ENCODE measurements around the gene STING1.
"Not testable (repeated sequence)": the region's sequence is repeated elsewhere in the genome, so short reads cannot be mapped to it uniquely, and the experiment has no call there.

The STING1 gene

DNA sequence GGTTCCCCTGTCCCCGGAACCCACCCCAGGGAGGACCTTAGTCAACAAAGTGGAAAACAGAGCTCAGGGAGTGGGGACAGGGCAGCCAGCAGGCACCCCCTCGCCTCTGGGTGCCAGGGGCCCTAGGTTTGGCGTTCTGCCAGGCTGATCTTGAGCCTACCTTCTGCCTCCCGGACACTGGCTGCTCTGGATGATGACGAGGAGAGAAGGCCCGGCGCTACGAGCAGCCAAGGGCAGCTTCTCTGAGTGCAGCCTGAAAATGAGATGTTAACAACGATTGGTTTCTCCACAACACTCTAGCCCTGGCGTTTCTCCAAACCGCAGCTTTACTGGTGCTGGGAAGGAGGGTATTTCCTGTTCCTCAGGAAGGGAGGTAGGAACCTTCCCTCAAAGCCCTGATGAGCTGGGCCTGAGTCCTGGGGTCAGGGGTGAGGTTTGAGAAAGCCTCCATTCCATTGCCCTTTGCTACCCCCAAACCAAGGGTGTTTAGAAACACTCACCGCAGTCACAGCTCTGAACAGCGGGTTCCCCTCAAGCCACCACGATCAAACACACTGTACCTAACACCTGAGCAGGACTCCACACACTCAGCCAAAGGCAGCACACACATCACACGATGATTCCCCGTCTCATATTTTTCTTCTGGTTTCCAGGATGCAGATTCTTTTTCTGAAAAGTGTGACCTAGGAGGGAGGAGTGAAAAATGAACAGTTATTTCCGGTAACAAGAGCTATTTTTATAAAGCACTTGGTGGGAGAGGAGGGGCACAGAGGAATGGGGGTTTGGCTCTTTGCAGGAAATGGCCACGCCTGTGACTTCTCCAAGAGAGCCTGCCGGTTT, at the start of gene STING1:
Gene STING1, minus strand, starts transcription at position 709 of the 840 bp plus-strand sequence. CDS start 1,054 bp downstream, outside the sequence.
- peak; percentile 46 for DNase-seq (ENCODE audit: low read depth)

DNA sequence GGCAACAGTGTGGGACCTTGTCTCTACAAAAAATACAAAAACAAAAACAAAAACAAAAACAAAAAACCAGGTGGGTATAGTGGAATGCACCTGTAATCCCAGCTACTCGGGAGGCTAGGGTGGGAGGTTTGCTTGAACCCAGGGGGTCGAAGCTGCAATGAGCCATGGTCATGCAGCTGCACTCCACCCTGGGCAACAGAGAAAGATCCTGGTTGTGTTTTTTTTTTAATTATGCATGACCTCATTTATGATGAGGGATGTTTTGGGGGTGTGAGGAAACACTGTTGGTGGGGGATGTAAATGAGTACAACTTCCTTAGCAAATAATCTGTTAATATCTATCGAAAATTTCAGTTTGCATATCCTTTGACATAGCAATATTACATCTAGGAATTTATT, 49.2 kb upstream of the STING1 start:
- DNase-seq (ENCODE audit: low read depth): no peak

DNA sequence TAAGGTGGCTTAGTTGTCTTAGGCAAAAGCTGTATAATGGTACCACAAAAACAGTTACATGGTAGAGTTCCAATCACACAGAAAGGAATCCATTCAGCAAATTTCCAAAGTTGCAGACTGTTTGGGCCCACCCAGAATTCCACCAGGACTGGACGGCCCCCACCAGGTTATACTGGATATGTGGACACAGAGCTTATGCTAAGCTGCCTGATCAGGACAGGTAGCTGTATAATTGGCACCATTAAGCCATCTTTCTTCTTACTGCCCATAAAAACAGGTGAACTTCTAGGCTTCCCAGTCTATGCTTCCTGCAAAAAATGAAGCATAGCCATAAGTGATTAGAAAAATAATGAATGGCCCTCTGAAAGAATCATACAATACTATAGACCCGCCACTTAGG, 47.5 kb upstream of the STING1 start:
- DNase-seq (ENCODE audit: low read depth): not testable (repeated sequence)

DNA sequence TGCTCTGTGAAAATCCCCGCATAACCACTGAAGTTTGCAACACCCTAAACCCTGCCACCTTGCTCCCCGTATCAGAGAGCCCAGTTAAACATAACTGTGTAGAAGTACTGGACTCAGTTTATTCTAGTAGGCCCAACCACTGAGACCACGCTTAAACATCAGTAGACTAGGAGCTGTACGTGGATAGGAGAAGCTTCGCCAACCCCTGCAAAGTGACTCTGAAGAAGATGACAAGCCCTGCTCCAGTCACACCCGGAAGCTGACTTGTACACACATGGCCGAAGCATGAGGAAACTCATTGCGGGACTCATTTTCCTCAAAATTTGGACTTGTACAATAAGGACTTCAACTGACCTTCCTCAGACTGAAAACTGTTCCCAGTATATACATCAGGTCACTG, 46.1 kb upstream of the STING1 start:
- DNase-seq (ENCODE audit: low read depth): not testable (repeated sequence)

DNA sequence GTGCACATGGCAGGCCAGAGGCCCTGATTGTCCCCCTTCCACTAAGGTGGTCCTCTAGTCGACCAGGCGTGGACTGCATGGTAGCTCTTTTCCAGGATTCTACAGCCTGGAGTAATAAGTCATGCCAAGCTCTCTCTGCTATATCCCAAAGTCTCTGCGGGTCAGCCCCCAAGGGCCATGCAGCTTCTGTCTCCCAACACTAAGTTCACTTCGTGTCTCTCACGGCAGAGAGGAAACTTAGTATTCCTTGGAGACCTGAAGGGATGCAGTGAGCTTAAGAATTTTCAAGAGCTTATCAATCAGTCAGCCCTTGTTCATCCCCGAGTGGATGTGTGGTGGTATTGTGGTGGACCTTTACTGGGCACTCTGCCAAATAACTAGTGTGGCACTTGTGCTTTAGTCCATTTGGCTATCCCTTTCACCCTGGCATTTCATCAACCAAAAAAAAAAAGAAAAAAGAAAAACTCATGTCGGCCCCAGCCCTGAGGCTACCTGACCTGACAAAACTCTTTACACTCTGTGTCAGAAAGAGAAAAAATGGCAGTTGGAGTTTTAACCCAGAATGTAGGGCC, 45.4 kb upstream of the STING1 start:
- not testable (repeated sequence) for DNase-seq (ENCODE audit: low read depth)

DNA sequence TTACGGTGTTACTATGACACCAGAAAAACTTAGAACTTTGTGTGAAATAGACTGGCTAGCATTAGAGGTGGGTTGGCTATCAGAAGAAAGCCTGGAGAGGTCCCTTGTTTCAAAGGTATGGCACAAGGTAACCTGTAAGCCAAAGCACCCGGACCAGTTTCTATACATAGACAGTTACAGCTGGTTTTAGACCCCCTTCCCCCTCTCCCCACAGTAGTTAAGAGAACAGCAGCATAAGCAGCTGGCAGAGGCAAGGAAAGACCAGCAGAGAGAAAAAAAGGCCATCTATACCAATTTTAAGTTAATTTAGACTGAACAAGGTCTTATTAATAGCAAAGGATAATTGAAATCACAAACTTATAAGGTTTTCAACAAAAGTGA, 44.5 kb upstream of the STING1 start:
- not testable (repeated sequence) for DNase-seq (ENCODE audit: low read depth)

- DNase-seq (ENCODE audit: low read depth): not testable (repeated sequence)
These were observed 43.9 kb upstream of the STING1 start for GRCh38 chr5:139526309-139527089.

DNA sequence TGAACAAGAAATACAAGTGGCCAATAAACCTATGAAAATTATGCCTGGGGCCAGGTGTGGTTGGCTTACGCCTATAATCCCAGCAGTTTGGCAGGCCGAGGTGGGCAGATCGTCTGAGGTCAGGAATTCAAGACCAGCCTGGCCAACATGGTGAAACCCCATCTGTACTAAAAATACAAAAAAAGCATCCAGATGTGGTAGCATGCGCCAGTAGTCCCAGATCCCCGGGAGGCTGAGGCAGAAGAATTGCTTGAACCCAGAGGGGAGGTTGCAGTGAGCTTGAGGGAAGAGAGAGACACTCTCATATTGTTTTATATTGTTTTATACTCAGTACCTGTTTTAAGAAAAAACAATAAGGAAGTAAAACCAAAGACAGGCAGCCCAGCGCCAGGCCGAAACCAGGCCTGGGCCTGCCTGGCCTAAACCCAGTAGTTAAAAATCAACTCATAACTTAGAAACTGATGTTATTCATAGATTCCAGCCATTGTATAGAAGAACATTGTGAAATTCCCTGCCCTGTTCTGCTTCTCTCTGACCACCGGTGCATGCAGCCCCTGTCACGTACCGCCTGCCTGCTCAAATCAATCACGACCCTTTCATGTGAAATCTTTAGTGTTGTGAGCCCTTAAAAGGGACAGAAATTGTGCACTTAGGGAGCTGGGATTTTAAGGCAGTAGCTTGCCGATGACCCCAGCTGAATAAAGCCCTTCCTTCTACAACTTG, 43.2 kb upstream of the STING1 start:
- not testable (repeated sequence) for DNase-seq (ENCODE audit: low read depth)

DNA sequence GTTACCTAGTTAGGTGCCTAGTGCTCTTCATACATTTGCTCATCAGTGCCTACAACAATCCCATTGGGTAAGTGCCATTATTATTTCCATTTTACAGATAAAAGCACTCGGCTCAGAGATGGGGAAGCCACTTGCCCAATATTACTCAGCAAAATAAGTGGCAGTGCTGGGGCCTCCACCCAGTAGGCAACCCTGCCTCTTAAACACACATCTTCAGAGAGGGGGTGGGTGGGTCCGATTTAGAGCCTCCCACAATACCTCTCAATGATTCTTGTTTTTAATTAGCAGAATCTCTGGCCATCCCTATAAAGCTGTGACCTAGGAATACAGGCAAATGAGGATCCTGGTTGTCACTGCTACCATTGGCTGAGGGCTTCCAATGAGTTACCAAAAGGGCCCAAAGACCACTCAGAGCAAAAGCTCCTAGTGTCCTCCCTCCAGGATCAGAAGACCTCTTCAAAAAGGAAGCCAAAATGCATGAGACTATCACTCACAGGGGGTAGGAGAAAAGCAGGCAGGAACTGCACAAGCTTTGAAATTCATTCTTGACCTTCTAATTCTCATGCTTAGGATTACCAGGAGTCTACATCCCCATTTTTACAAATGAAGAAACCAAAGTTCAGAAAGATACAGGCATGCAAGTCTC, 42.5 kb upstream of the STING1 start:
- DNase-seq (ENCODE audit: low read depth): no peak

DNA sequence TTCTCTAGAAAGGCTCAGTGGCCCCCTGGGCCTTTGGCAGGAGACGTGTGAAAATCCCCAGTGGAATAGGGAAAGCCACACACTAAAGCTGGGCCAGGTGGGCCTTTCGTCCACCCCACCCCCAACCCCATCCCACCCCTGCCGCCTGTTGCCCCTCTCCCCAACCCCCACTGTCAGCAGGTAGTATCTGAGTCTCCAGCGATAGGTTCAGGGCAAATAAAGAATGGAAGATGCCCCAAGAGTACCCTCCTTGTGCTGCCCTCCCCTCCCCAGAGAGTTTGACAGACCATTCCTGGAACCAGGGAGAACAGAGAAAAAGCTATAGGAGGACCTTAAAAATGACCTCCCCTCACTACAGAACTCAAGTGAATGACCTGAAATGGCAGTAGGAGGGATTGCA, 41.9 kb upstream of the STING1 start:
- DNase-seq (ENCODE audit: low read depth): no peak

GRCh38 chr5:139523635-139524445, 41.3 kb upstream of the STING1 start:
- no peak for DNase-seq (ENCODE audit: low read depth)

GRCh38 chr5:139517683-139518564, 35.4 kb upstream of the STING1 start:
- peak; percentile 85 for DNase-seq (ENCODE audit: low read depth)

- DNase-seq (ENCODE audit: low read depth): no peak
These were observed 31.9 kb upstream of the STING1 start for GRCh38 chr5:139514486-139514856.

- DNase-seq (ENCODE audit: low read depth): no peak
These were observed 31.4 kb upstream of the STING1 start for GRCh38 chr5:139513852-139514485.

- peak; percentile 66 for DNase-seq (ENCODE audit: low read depth)
These were observed 30.9 kb upstream of the STING1 start for GRCh38 chr5:139513434-139513833.

GRCh38 chr5:139512786-139513390, 30.3 kb upstream of the STING1 start:
- no peak for DNase-seq (ENCODE audit: low read depth)

GRCh38 chr5:139504722-139505121, 22.2 kb upstream of the STING1 start:
- DNase-seq (ENCODE audit: low read depth): not testable (repeated sequence)

- not testable (repeated sequence) for DNase-seq (ENCODE audit: low read depth)
These were observed 21.3 kb upstream of the STING1 start for GRCh38 chr5:139503879-139504278.

Measured in activated gamma-delta T cell treated with anti-CD3 and anti-CD28 coated beads, Interleukin-2, amount 50 U/mL, for 16 hours (primary cell).